LNCaP clone FGC (cell line): ENCODE measurements around the gene PUS7.
"Not testable (repeated sequence)": the region's sequence is repeated elsewhere in the genome, so short reads cannot be mapped to it uniquely, and the experiment has no call there.

ENCODE experiments used
- DNase-seq: peaks from one replicate; pipeline ENCODE4 v3.0.0-alpha.2; 2011; ENCODE audit warnings: low read depth
- H3K4me3 ChIP-seq: 2 replicates; pipeline ENCODE4 v1.5.1; 2011; ENCODE audit warnings: mild to moderate bottlenecking, low read depth, low read length, control low read depth
- CTCF ChIP-seq: IDR thresholded peaks from 2 replicates; pipeline ENCODE4 v1.5.1; 2012; ENCODE audit warnings: mild to moderate bottlenecking; ENCODE audit not compliant: control insufficient read depth, insufficient read depth; ENCODE audit errors: extremely low read depth

PUS7 gene

GRCh38 chr7:105461518-105461917, 60.6 kb downstream of the PUS7 start:
- H3K4me3 ChIP-seq, result no peak overlapping the region
- TF ChIP-seq CTCF, result no peak
- peak; percentile 81 for DNase-seq

- no peak overlapping the region for H3K4me3 ChIP-seq
- DNase-seq, result no peak
- no peak for TF ChIP-seq CTCF
These were observed 64.3 kb downstream of the PUS7 start for GRCh38 chr7:105457619-105458225.

GRCh38 chr7:105454921-105455320, 67.2 kb downstream of the PUS7 start:
- no peak for DNase-seq
- H3K4me3 ChIP-seq, result no peak overlapping the region

GRCh38 chr7:105454095-105454747, 67.8 kb downstream of the PUS7 start:
- DNase-seq, result no peak
- no peak overlapping the region for H3K4me3 ChIP-seq
- no peak for TF ChIP-seq CTCF

More at GRCh38 chr7:105454921-105455320, 67.2 kb downstream of the PUS7 start:
- TF ChIP-seq CTCF, result no peak

GRCh38 chr7:105452085-105452484, 70.0 kb downstream of the PUS7 start:
- no peak overlapping the region for H3K4me3 ChIP-seq
- no peak for DNase-seq

GRCh38 chr7:105450870-105451269, 71.2 kb downstream of the PUS7 start:
- DNase-seq, H3K4me3 ChIP-seq: not testable (repeated sequence)

More at GRCh38 chr7:105452085-105452484, 70.0 kb downstream of the PUS7 start:
- no peak for TF ChIP-seq CTCF

GRCh38 chr7:105450177-105450861, 71.8 kb downstream of the PUS7 start:
- no peak for DNase-seq
- TF ChIP-seq CTCF, result no peak
- H3K4me3 ChIP-seq, result no peak overlapping the region
